HCT116 (cell line): ENCODE results near the gene CLIC3. TPM values are rescaled to one million over a fixed set of nuclear protein-coding genes. Genes with fewer than 3 reads are reported as not detected.

ENCODE experiments used
- ATAC-seq: fragments of 200-7000 bp; cut with Tn5 transposase; 2 replicates; pipeline ENCODE4 v1.9.1; 2020; ENCODE audit warnings: mild to moderate bottlenecking, moderate library complexity
- BruUV-seq: library from RNA; stranded (reverse); fragments of 400-500 nt; replicated peaks from 2 replicates; lab custom pipeline; 2021; lab: Mats Ljungman, UMichigan
- CTCF ChIA-PET: fragments of 300-600 bp; sonication (Branson Sonifier 250); formaldehyde crosslinking; loops from one replicate; lab custom pipeline; 2021; ENCODE audit warnings: antibody characterized with exemption; lab: Charles Lee
- POLR2A ChIA-PET: fragments of 300-600, 350-600 bp; sonication (Branson Sonifier 250); formaldehyde crosslinking; loops from one replicate; lab custom pipeline; 2021; ENCODE audit warnings: antibody characterized with exemption; lab: Charles Lee
- RAD21 ChIA-PET, 2 experiments: fragments of 300-600 bp; sonication (Branson Sonifier 250); formaldehyde crosslinking; loops; one replicate each; lab custom pipeline; 2023; ENCODE audit warnings: low total read pairs in 2 of 2; ENCODE audit not compliant: uncharacterized antibody in 2 of 2, unreplicated experiment in 2 of 2, low non-redundant PET in 1 of 2; lab: Charles Lee
- DNase-seq: peaks from one replicate; pipeline ENCODE4 v3.0.0-alpha.2; 2010; ENCODE audit warnings: low read depth, low spot score
- H2AFZ ChIP-seq: fragments of 200-600 bp; shearing (Covaris generic), sonication (generic); 2 replicates; pipeline ENCODE4 v1.6.1; 2017; ENCODE audit warnings: low read depth, mixed run types, mixed read lengths, antibody characterized with exemption, low read length; ENCODE audit not compliant: poor library complexity, severe bottlenecking
- H3K27ac ChIP-seq: 2 replicates; pipeline ENCODE4 v1.5.1; 2012; ENCODE audit warnings: low read depth, low read length
- H3K27me3 ChIP-seq: fragments of 200-600 bp; sonication (generic); 2 replicates; pipeline ENCODE4 v1.6.1; 2016; ENCODE audit warnings: mixed run types, low read length, mixed read lengths; ENCODE audit not compliant: insufficient read depth
- H3K36me3 ChIP-seq, 2 experiments: fragments of 200-500 bp in 1 of 2; fragments of 200-600 bp in 1 of 2; sonication (Bioruptor generic) in 1 of 2; sonication (generic) in 1 of 2; 2 replicates each; pipeline versions ENCODE4 v1.5.1 to v1.6.1; 2014 to 2016; ENCODE audit warnings: low read length in 2 of 2, inconsistent platforms in 1 of 2, mixed read lengths in 1 of 2, mixed run types in 1 of 2; ENCODE audit not compliant: insufficient read depth in 2 of 2, control insufficient read depth in 1 of 2
- H3K4me1 ChIP-seq, 2 experiments: fragments of 200-600 bp in 1 of 2; sonication (generic) in 1 of 2; 2 replicates each; pipeline versions ENCODE4 v1.5.1 to v1.6.1; 2012 to 2017; ENCODE audit warnings: low read length in 2 of 2, inconsistent platforms in 1 of 2, mild to moderate bottlenecking in 1 of 2, mixed read lengths in 1 of 2, mixed run types in 1 of 2, moderate library complexity in 1 of 2; ENCODE audit not compliant: insufficient read depth in 2 of 2, control insufficient read depth in 1 of 2
- H3K4me2 ChIP-seq: fragments of 200-600 bp; sonication (generic); 2 replicates; pipeline ENCODE4 v1.6.1; 2017; ENCODE audit warnings: mixed run types, low read length, mixed read lengths
- H3K4me3 ChIP-seq, 2 experiments: fragments of 200-600 bp in 1 of 2; sonication (generic) in 1 of 2; replicated peaks in 1 of 2; 2 replicates each; pipeline ENCODE4 v1.5.1; 2011 to 2016; ENCODE audit warnings: low read length in 2 of 2, control low read depth in 1 of 2, low read depth in 1 of 2, mild to moderate bottlenecking in 1 of 2, mixed read lengths in 1 of 2, mixed run types in 1 of 2
- H3K79me2 ChIP-seq: fragments of 200-600 bp; sonication (generic); 2 replicates; pipeline ENCODE4 v1.6.1; 2017; ENCODE audit warnings: mild to moderate bottlenecking, mixed run types, low read length, moderate library complexity, mixed read lengths; ENCODE audit not compliant: insufficient read depth
- H3K9ac ChIP-seq: fragments of 200-600 bp; sonication (generic); 2 replicates; pipeline ENCODE4 v1.6.1; 2016; ENCODE audit warnings: low read length, mixed read lengths
- H3K9me2 ChIP-seq: fragments of 200-600 bp; sonication (generic), shearing (Covaris generic); 2 replicates; pipeline ENCODE4 v1.6.1; 2017; ENCODE audit warnings: mixed run types, mild to moderate bottlenecking, moderate library complexity; ENCODE audit not compliant: insufficient read depth
- H3K9me3 ChIP-seq, 2 experiments: fragments of 200-500 bp in 1 of 2; fragments of 200-600 bp in 1 of 2; sonication (Bioruptor generic) in 1 of 2; sonication (generic) in 1 of 2; 2 replicates each; pipeline ENCODE4 v1.6.1; 2014 to 2017; ENCODE audit warnings: low read length in 2 of 2, mixed read lengths in 2 of 2, inconsistent platforms in 1 of 2, low read depth in 1 of 2, mild to moderate bottlenecking in 1 of 2, mixed run types in 1 of 2, moderate library complexity in 1 of 2; ENCODE audit not compliant: control insufficient read depth in 1 of 2, insufficient read depth in 1 of 2
- H4K20me1 ChIP-seq: fragments of 200-600 bp; sonication (generic), shearing (Covaris generic); 2 replicates; pipeline ENCODE4 v1.6.1; 2017; ENCODE audit warnings: mixed run types, mild to moderate bottlenecking, moderate library complexity; ENCODE audit not compliant: insufficient read depth
- CEBPB ChIP-seq: IDR thresholded peaks from 2 replicates; pipeline ENCODE4 v1.6.1; 2012; ENCODE audit warnings: low read depth
- ELF1 ChIP-seq: IDR thresholded peaks from 2 replicates; pipeline ENCODE4 v1.6.1; 2012; ENCODE audit warnings: low read depth, borderline replicate concordance
- EZH2 ChIP-seq: fragments of 200-600 bp; sonication (generic); IDR thresholded peaks from 2 replicates; pipeline ENCODE4 v1.6.1; 2017; ENCODE audit warnings: antibody characterized with exemption, mixed run types
- EZH2phosphoT487 ChIP-seq: fragments of 200-600 bp; IDR thresholded peaks from 2 replicates; pipeline ENCODE4 v1.6.1; 2018; ENCODE audit warnings: antibody characterized with exemption, borderline replicate concordance
- FOSL1 ChIP-seq: IDR thresholded peaks from 2 replicates; pipeline ENCODE4 v1.6.1; 2012; ENCODE audit warnings: low read depth
- POLR2A ChIP-seq: IDR thresholded peaks from 2 replicates; pipeline ENCODE4 v1.7.0; 2011; ENCODE audit warnings: borderline replicate concordance; ENCODE audit not compliant: insufficient read depth, insufficient read length; ENCODE audit errors: extremely low read depth
- POLR2AphosphoS5 ChIP-seq: IDR thresholded peaks from 2 replicates; pipeline ENCODE4 v1.6.1; 2011; ENCODE audit warnings: mild to moderate bottlenecking, low read depth, low read length, moderate library complexity
- RAD21 ChIP-seq: IDR thresholded peaks from 2 replicates; pipeline ENCODE4 v1.6.1; 2012; ENCODE audit warnings: low read depth, mild to moderate bottlenecking
- SRF ChIP-seq: IDR thresholded peaks from 2 replicates; pipeline ENCODE4 v1.6.1; 2012; ENCODE audit warnings: low read depth
- ZNF274 ChIP-seq: fragments of 200-500 bp; sonication (Bioruptor generic); IDR thresholded peaks from 2 replicates; pipeline ENCODE4 v1.6.1; 2014; ENCODE audit warnings: mild to moderate bottlenecking, low read depth, low read length, inconsistent platforms
- intact Hi-C: fragments of 100-400 bp; cut with micrococcal nuclease; formaldehyde crosslinking; loops from 2 replicates; pipeline ENCODE4 v1.10.0; 2022
- total RNA-seq: library from RNA; stranded (reverse); gene quantifications from one replicate; pipeline ENCODE4 v1.2.1, GENCODE V29; 2021; ENCODE audit not compliant: unreplicated experiment
- TF ChIP-seq, protein P1 (sequence below): IDR thresholded peaks from 2 replicates; pipeline ENCODE4 v1.6.1; 2011; ENCODE audit warnings: mild to moderate bottlenecking, low read length, moderate library complexity; ENCODE audit not compliant: insufficient replicate concordance; ENCODE audit errors: extremely low read depth
- TF ChIP-seq, protein P2 (sequence below): IDR thresholded peaks from 2 replicates; pipeline ENCODE4 v1.6.1; 2012; ENCODE audit warnings: low read depth
- TF ChIP-seq, protein P3 (sequence below): IDR thresholded peaks from 2 replicates; pipeline ENCODE4 v1.6.1; 2012
- TF ChIP-seq, protein P4 (sequence below): IDR thresholded peaks from 2 replicates; pipeline ENCODE4 v1.6.1; 2012

Gene CLIC3
- total RNA-seq, 1 experiment from 2014 or later: 8.4 TPM

DNA sequence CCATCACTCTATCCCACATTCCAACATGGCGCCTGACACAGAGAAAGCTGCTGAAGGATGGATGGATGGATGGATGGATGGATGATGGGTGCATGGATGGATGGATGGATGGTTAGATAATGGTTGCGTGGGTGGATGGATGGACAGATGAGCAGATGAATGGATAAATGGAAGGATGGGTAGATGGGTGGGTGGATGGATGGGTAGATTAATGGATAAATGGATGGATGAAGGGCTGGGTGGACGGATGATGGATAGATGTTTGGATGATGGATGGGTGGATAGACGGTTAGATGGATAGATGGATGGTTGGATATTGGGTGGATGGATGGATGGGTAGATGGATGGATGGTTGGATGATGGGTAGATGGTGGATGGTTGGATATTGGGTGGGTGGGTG is 39.8 kb downstream of the CLIC3 start:
- Histone ChIP-seq H3K9me2 (no peaks in the 10 kb centered on the region), H4K20me1 (no peaks in the 10 kb centered on the region), H3K36me3 (no peaks in the 10 kb centered on the region), H2AFZ (no peak overlapping the region), H3K9ac (no peak overlapping the region), H3K9me3 (no peaks in the 10 kb centered on the region), H3K4me1 (no peaks in the 10 kb centered on the region), H3K27me3 (no peaks in the 10 kb centered on the region), H3K4me3 (no peak overlapping the region), H3K27ac (no peak overlapping the region), H3K79me2 (no peaks in the 10 kb centered on the region), H3K4me2 (no peak overlapping the region)
- TF ChIP-seq EZH2 (no peak), RAD21 (no peak), CEBPB (no peak), ZNF274 (no peak), EZH2phosphoT487 (no peak), SRF (no peak), POLR2AphosphoS5 (no peak), ELF1 (no peak), FOSL1 (no peak), POLR2A (no peak)
- TF ChIP-seq, protein P1, sequence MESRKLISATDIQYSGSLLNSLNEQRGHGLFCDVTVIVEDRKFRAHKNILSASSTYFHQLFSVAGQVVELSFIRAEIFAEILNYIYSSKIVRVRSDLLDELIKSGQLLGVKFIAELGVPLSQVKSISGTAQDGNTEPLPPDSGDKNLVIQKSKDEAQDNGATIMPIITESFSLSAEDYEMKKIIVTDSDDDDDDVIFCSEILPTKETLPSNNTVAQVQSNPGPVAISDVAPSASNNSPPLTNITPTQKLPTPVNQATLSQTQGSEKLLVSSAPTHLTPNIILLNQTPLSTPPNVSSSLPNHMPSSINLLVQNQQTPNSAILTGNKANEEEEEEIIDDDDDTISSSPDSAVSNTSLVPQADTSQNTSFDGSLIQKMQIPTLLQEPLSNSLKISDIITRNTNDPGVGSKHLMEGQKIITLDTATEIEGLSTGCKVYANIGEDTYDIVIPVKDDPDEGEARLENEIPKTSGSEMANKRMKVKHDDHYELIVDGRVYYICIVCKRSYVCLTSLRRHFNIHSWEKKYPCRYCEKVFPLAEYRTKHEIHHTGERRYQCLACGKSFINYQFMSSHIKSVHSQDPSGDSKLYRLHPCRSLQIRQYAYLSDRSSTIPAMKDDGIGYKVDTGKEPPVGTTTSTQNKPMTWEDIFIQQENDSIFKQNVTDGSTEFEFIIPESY: no peak
- TF ChIP-seq, protein P2, sequence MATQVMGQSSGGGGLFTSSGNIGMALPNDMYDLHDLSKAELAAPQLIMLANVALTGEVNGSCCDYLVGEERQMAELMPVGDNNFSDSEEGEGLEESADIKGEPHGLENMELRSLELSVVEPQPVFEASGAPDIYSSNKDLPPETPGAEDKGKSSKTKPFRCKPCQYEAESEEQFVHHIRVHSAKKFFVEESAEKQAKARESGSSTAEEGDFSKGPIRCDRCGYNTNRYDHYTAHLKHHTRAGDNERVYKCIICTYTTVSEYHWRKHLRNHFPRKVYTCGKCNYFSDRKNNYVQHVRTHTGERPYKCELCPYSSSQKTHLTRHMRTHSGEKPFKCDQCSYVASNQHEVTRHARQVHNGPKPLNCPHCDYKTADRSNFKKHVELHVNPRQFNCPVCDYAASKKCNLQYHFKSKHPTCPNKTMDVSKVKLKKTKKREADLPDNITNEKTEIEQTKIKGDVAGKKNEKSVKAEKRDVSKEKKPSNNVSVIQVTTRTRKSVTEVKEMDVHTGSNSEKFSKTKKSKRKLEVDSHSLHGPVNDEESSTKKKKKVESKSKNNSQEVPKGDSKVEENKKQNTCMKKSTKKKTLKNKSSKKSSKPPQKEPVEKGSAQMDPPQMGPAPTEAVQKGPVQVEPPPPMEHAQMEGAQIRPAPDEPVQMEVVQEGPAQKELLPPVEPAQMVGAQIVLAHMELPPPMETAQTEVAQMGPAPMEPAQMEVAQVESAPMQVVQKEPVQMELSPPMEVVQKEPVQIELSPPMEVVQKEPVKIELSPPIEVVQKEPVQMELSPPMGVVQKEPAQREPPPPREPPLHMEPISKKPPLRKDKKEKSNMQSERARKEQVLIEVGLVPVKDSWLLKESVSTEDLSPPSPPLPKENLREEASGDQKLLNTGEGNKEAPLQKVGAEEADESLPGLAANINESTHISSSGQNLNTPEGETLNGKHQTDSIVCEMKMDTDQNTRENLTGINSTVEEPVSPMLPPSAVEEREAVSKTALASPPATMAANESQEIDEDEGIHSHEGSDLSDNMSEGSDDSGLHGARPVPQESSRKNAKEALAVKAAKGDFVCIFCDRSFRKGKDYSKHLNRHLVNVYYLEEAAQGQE: no peak
- TF ChIP-seq, protein P3, sequence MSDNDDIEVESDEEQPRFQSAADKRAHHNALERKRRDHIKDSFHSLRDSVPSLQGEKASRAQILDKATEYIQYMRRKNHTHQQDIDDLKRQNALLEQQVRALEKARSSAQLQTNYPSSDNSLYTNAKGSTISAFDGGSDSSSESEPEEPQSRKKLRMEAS: no peak
- TF ChIP-seq, protein P4, sequence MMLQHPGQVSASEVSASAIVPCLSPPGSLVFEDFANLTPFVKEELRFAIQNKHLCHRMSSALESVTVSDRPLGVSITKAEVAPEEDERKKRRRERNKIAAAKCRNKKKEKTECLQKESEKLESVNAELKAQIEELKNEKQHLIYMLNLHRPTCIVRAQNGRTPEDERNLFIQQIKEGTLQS: no peak
- intact Hi-C loops: no loop called here
- ChIA-PET RAD21 (no interaction called here), POLR2A (no interaction called here), CTCF (no interaction called here)
- no TSS peak for BruUV-seq
- ATAC-seq: no peak
- DNase-seq: no peak
